ENCODE results near the gene OSBPL5.

- TF ChIP-seq CTCF (IDR thresholded peaks at IDR 0.05) (no peak), ZFX (IDR thresholded peaks at IDR 0.05; ENCODE audit: borderline replicate concordance) (no peak)
These were observed 8.7 kb upstream of the OSBPL5 start for GRCh38 chr11:3173795-3174194.
